Posterior cingulate gyrus (tissue), 11 donors: ENCODE data around the gene CACNA2D3.
"Not testable (repeated sequence)": the region's sequence is repeated elsewhere in the genome, so short reads cannot be mapped to it uniquely, and the experiment has no call there.

ENCODE experiments used
- DNase-seq, 10 donors: peaks; one replicate each; pipeline versions ENCODE4 v3.0.0 to v3.0.0-alpha.2; 2020 to 2021; ENCODE audit warnings: mixed read lengths in 3 of 10
- intact Hi-C: fragments of 100-400 bp; cut with DNase I; formaldehyde crosslinking; loops from one replicate; pipeline ENCODE4 v1.15.1; 2023

Gene CACNA2D3

DNA sequence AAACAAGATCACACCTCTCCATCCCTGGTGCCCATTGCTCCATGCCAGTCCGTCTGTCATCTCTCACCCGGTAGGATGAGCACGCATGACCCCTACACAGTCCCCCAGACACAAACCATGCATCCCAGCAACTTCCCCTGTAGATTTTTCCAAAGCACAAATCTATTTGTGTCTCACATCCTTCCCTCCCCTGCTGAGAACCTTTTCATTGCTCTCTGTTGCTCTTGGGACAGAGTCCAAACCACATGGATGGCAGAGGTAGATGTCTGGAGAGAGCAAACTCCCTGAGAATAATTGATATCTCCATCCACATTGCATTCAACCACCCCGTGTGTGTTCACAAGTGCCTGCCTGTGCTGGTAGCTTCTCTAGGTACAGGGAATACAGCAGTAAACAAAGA lies 835.4 kb downstream of the CACNA2D3 start:
- intact Hi-C loops = no loop called here

DNA sequence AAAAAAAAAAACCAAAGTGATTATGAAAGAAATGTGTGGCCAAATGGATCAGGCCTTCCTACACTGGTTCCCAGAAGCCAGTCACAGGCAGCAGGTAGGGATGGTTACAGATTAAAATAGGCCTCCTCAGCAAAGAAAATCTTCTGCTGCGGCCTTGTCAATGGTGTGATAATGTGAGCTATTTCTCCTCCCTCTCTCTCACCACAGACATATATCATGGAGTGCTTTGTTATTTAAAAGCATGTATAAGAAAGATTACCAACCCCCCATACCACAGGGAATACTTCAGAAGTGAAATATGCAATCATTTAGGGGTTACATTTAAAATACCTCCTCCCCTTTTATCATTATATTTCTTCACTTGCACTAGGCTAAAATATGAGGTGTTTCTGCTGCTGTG lies 837.7 kb downstream of the CACNA2D3 start:
- intact Hi-C loops = no loop called here
- no peak for DNase-seq

More for the DNA sequence above, 835.4 kb downstream of the CACNA2D3 start:
- DNase-seq = no peak

DNA sequence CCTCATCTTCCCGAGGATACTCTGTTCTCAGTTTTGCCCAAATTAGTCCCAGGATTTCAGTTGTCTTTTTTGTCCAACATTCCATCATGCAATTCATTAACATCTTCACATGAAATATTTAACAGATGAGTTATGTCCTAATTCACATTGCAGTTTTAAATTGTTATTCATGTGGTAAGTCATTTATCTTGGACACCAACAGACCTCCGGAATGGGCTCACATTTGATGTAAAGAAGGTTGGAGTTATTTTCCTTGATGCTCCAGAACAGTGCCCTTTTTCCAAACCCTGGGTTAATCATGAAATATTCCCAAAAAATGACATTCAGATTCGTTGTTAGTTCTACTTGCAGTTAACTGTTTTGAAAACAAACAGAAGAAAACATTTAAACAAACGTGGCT lies 838.3 kb downstream of the CACNA2D3 start:
- intact Hi-C loops = no loop called here
- no peak for DNase-seq

DNA sequence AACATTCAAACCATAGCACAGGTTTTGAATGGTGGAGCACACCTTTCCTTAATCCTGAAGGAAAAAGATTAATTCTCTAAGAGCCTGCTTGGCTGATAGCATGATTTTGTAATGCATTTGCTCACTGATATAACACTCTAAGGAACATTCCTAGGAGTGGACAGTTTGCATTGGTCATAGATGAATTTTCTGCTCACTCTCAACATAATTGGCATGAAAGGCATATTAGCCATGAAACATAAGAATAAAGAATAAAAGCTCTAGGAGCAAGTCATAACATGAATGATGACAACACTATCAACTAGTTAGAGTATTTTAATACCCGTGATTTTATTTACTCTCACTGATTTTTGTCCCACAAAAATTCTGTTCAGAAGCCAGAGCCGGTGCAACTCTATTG lies 839.8 kb downstream of the CACNA2D3 start:
- DNase-seq = no peak
- intact Hi-C loops = no loop called here

DNA sequence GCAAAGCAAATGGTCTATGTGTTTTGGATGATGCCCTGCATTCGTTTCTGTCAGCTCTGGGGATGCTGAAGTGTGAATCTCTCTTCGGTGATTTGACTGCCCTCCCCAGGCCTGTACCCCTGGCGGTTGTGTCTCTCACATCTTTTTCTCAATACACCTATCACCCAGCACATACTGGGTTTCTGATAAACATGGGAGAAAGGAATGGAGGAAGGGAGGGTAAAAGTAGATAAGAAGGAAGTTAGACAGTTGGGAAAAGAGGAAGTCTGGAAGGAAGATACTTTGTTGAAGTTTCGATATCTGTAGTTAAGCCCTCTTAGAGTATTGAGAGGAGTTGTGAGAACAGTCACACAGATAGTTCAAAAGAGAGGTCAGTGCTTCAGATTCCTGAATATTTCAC lies 841.3 kb downstream of the CACNA2D3 start:
- no peak for DNase-seq
- intact Hi-C loops = no loop called here

DNA sequence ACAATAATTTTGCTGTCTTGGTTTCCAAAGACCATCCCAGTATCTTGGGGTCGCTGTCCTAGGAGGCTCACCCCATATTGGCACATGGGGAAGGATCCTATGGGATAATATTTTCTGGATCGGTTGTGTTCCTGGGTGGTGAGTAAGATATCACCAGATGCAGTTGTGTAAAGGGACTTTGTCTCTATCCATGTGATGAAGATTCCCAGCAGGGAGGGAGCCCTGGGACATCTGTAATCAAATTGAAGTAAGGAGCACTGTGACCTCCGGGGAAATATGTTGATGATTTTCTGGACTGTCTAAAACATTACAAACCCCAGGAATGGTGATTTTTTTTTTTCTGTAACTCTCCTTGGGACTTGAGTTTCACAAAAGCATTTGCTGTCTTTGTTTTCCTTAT lies 841.7 kb downstream of the CACNA2D3 start:
- intact Hi-C loops = no loop called here
- no peak for DNase-seq

DNA sequence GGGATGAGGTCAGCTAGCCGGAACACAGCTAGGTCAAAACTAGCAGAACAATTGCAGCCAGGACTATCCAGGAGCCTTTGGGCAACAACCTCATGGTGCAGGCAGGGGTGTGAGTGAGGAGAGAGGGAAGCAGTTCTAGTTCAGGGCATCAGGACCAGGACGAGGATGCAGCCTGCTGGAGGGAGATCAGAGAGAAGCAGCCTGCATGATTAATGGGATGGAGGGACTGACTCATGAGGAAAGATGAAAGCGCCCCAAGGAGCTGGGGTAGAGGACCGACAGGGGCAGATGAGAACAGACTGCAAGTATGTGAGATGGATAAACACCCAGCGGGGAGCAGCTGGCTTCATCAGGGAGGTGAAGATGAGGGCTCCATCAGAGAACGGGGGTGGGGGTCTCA lies 843.4 kb downstream of the CACNA2D3 start:
- no peak for DNase-seq
- intact Hi-C loops = no loop called here

DNA sequence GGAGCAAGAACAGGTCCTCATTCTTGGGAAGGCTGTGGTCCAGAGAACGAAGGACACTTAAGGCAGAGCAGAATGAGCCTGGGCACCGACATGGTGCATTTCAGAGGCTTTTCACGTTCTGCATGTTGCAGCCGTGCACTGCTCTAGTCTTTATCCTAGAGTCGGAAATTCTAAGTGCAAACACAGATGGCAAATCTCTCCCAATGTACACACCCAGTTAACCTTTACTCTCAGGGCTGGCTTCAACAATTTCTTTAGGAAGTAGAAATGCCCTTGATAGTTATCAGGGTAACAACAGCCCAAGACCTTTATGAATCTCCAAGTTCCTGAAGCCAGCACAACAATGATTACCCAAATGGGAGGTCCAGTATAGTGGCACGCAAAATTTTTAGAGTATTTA lies 844.6 kb downstream of the CACNA2D3 start:
- peak in 2 of 10 donors; percentile 42 to 53 for DNase-seq
- intact Hi-C loops = no loop called here

DNA sequence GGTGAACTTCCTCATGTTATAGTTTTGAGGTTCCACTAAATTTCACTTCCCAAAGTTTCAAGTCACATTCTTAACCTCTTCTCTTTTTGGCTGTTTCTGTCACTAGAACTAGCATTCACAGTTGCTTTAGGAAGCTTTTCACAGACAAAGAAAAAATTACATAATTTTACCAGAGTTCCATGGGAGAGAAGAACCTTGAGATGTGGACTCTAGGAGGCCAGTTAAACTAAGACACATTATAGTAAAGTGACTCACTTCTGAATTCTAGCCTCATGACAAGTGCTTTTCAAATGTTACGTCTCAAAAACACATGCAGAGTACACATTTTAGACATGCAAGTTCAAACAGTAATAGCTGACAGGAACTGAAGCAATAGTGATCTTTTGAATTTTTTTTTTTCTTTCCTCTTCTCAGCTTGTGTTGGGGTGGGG lies 845.4 kb downstream of the CACNA2D3 start:
- DNase-seq = no peak
- intact Hi-C loops = no loop called here

DNA sequence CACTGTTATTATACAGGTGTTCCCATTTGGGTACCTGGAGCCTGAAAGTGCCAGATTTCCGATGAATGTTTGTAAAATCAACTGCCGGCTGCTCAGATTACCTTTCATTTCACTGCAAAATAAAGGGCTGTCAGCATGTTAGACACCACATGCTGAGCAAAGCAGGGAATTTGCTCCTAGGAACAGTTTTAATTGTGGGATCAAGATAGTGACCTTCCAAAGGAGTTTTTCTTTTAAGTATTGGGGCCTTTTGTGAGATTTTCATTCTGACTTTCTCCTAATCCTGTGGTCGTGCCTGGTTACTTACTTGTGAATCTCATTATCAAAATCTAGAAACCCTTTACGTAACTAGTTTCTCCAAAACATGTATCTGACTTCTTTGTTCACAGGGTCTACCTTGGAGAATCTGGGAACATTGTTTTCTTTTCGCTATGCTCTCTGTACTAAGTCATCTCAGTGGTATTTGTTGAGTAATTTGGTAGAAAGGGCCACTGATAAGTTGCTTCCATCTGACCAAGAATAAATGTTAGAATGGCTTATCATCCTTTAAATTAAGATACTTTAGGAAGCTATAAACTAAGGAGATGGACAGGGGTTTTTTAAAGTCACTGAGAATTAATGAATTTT lies 846.3 kb downstream of the CACNA2D3 start:
- intact Hi-C loops = no loop called here
- no peak for DNase-seq

DNA sequence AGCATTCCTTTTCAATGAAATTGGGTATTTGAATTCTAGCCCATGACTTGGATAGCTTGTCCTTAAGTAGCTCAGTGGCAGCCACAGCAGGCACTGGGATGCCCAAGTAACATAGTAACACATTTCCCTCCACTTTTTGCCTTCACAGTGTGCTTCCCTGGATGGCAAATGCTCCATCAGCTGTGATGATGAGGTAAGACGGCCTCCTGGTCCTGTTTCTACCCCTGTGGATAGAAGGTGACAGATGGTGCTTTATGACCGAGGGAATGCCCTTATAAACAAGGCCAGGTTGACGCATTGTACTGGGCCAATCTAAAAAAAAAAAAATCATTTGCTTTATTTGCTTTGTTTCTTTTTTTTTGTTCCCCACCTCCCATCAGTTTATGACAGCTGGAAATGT lies 847.3 kb downstream of the CACNA2D3 start:
- no peak for DNase-seq
- intact Hi-C loops = no loop called here

DNA sequence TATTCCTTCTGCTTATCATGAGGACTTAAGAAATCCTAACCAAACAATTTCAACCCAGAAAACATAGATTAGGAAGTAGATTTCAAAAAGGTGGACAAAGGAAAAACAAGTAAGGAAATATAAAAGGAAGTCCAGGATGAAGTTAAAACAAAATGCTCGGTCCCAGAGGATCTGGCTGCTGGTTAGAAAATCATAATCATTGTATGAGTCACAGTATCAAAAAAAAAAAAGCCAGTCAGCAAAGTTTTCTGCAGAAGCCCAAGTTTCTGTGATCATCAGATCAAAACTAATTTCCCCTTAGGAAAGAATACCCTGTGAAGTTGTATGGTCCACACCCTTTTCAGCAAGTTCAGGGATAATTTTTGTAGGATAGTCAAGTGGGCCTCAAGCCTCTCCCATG lies 848.5 kb downstream of the CACNA2D3 start:
- no peak for DNase-seq
- intact Hi-C loops = no loop called here

DNA sequence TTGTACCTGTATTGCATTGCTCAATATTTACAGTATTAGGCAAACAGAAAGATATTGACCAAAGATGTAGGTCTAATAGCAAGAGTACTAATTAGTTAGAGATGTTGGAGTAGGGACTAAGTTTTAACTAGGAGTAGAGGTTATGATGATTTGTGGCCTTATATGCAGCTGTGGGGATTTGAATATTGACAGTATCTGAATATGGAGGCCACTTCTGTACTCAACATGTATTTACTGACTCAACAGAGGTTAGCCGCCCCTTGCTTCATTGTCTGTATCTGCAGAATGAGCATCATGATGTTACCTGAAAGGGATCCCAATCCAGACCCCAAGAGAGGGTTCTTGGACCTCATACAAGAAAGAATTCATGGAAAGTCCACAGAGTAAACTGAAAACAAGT lies 855.1 kb downstream of the CACNA2D3 start:
- DNase-seq = no peak
- intact Hi-C loops = no loop called here

DNA sequence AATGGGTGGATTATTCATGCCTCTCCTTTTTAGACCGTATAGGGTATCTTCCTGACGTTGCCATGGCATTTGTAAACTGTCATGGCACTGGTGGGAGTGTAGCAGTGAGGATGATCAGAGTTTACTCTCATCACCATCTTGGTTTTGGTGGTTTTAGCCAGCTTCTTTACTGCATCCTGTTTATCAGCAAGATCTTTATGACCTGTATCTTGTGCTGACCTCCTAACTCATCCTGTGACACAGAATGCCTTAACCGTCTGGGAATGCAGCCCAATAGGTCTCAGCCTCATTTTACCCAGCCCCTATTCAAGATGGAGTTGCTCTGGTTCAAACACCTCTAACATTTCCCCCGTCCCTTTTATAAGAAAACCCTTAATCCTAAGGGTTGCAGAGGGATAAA lies 855.6 kb downstream of the CACNA2D3 start:
- intact Hi-C loops, DNase-seq: not testable (repeated sequence)

DNA sequence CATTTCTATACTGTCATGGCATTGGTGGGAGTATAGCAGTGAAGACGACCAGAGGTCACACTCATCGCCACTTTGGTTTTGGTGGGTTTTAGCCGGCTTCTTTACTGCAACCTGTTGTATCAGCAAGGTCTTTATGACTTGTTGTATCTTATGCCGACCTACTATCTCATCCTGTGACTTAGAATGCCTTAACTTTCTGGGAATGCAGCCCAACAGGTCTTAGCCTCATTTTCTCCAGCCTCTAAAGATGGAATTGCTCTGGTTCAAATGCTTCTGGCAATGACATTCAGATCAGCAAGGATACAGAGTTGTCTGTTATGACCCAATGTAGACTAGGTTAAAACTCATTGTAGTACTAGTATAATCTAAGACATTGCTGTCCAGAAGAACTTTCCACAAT lies 860.5 kb downstream of the CACNA2D3 start:
- intact Hi-C loops = no loop called here
- no peak for DNase-seq

DNA sequence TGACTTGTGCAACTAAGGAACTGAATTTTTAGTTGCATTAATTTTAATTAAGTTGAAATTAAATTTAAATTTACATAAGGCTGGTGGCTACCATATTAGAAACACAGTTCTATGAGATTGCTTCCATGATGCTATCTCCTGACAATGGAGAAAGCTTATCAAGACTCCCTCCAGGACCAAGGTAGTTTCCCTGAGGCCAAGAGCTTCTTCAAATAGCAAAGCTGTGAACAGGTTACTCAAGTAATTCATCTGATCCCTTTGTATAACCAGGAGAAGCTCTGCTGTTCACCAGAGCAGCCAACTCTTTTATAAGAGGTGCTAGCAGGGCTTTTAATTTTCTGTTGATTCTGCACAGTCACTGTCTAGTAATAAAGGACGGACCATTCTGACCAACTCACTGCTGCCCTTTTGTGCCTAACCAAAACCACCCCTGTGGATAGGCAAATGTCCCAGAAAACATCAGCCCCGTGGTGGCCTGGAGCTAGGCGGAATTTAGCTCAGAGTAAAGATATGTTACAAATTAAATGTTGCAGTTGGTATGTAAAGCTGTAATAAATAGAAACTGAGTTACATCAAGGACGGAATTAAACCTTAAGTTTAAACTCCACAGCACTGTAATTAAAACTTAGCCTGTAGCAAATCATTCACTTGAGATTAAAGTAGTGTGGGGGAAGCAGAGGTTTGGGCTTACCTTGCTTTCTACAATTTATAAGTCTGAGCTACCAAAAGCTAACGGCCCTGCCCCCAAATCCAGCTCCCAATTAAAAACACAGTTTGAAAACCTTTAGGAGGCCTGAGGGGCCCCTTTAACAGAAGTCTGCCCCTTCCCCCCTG lies 861.1 kb downstream of the CACNA2D3 start:
- DNase-seq = no peak
- intact Hi-C loops = no loop called here

DNA sequence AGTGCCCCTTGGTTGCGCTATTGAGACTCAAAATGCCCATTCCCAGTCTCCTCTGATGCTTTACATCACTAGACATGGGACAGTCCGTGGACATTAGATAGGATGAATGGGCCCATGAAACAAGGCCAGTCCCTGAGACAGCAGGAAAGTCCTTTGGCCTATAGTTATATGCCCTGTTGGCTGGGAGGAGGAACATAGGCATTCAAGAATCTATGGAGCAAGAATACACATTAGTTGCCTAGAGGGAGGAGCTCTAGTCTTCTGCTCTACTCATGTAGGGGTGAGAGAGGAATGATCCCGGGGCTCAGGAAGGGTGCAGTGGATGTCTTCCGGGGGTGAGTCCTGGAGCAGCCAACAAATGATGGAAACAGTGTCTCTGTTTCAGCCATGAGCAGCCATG lies 863.5 kb downstream of the CACNA2D3 start:
- DNase-seq = no peak
- intact Hi-C loops = no loop called here

DNA sequence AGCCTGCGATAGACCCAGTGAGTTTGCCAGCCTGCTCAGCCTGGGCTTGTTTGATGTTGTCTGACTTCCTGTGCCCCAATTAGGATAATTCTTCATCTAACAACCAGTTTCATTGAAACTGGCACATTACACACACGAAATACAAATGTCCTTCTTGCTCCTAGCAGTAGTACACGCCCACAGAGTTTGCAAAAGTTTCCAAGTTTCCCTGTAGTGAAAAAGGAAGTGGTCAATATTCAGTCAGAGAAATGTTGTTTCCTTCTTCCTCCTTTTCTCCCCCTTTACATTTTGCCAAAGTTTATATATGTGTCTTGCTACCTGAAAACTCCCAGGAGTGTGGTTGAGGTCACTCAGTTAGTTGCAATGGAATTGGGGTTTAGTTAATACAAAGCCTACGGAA lies 863.9 kb downstream of the CACNA2D3 start:
- intact Hi-C loops = no loop called here
- DNase-seq = no peak

DNA sequence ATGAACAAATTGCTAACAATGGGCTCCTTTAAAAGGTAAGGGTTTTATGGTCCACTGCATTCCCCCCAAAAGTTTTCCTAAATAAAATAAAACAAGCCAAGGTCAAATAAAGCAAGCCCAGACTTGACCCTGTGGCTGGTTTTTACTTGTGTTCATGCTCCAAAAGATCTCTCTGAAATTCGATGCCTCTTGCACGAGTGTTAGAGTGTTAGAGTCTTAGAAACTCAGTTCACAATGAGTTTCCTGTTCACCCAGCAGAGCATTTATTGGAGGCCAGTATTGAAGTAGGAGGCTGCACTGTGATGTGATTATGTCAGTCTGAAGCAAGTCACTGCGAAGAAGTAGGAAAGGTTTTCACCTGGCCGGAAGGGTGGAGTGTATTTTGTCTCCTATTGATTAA lies 865.4 kb downstream of the CACNA2D3 start:
- no peak for DNase-seq
- intact Hi-C loops = no loop called here

DNA sequence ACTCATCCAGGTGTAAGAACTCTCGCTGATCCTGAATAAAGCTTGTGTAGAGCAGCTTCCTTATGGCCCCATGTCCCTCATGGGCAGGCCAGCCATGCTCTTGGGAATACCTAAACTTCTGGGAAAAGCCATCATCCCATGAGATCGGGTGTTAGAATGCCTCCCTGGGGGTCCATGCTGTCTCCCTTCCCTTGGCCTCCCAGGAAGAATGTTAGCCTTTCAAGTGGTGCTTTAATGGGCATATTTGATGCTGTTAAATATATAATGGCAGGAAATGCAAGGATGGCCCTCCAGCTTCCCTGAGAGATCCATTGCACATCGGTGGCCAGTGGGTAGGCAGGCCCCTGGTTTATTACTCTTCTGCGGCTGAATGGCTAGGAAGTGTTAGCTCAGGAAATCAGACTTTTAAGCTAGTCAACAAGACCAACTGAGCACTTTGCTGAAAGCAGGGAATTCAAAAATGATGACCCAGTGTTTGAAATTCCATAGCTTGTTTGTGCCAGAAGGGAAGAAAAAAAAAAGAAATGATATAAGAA lies 866.0 kb downstream of the CACNA2D3 start:
- intact Hi-C loops = no loop called here
- DNase-seq = no peak

DNA sequence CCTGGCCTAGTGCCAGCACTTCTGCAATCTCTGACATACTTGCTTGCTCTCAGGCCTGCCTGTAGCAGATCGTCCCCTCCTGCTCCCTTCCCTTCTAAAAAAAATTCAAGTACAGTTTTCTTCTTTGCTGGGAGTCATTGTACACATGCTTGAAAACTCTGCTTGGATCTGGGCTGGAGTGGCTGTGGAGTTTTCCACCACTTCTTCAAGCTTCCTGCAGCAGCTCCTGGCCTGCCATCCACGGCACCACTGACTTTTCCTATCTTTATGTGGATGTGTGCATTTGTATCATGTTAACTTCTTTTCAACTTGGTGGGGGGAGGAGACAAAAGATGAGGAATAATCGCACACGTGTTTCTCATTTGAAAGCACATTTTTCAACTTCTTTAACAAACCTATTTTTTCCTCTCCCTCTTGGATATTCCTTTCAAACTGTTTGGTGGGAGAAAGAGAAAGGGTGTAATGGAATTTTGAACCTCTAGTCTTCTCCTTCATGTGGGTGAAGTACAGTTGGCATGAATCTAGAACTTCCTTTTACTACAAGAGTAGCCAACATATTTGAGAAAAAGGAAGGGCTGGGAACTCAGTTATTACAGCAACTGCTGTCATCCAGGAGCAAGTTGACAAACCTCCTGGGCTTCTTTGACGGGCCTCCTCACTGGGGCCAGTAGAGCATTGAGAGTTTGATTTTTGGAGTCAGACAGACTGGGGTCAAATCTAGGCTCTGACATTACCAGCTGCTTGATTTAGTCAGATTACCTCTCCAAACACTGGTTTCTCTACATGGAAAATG lies 866.7 kb downstream of the CACNA2D3 start:
- no peak for DNase-seq
- intact Hi-C loops = no loop called here
